GM23248 (cell line): ENCODE results near the gene BEAN1.

Experiments used
- EZH2 ChIP-seq: fragments of 200-600 bp; sonication (generic); IDR thresholded peaks from 2 replicates; pipeline ENCODE4 v1.6.1; 2018; ENCODE audit warnings: antibody characterized with exemption, mild to moderate bottlenecking; ENCODE audit not compliant: insufficient read depth, poor library complexity, severe bottlenecking
- EZH2phosphoT487 ChIP-seq: fragments of 200-600 bp; sonication (generic); IDR thresholded peaks from 2 replicates; pipeline ENCODE4 v1.6.1; 2018; ENCODE audit warnings: antibody characterized with exemption, moderate library complexity, mild to moderate bottlenecking, low read depth; ENCODE audit not compliant: insufficient read depth

- TF ChIP-seq EZH2phosphoT487 (no peak), EZH2 (no peak)
These were observed 50.0 kb downstream of the BEAN1 start for GRCh38 chr16:66477028-66477515.
